GM18519 (cell line): ENCODE measurements around the gene SNX32.

ENCODE experiments used
- ATAC-seq: cut with Tn5 transposase; IDR thresholded peaks from one replicate; pipeline ENCODE4 v1.9.1; 2021; ENCODE audit warnings: mild to moderate bottlenecking, moderate library complexity; ENCODE audit not compliant: unreplicated experiment, low FRiP score

The SNX32 gene

DNA sequence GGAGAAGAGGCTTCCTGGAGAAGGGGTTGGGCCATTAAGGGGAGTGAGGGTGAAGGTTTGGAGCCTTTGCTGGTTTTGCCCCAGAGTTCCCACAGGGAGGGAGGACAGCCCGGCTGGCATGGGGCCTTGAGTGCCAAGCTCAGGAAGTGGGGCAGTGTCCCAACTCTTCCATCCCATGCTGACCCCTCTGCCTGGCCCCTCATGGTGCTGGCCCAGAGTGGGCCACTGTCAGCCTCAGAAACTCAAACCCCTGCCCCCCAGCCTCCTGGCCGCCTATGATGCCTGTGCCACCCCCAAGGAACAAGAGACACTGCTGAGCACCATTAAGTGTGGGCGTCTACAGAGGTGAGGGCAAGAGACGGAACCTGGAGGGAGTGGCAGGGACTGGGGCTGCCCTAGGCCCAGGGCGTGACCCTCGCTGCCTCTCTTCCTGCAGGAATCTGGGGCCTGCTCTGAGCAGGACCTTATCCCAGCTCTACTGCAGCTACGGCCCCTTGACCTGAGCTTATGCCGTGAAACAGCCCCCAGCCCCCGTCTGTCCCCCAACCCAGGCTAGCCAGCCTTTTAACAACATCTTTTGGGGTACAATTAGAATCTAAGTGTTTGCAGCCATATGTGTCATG lies 31.9 kb downstream of the SNX32 start:
- no peak for ATAC-seq

- no peak for ATAC-seq
Observed at GRCh38 chr11:65866509-65867283, 32.9 kb downstream of the SNX32 start.

GRCh38 chr11:65867284-65868071 lies 33.7 kb downstream of the SNX32 start:
- ATAC-seq, result no peak

DNA sequence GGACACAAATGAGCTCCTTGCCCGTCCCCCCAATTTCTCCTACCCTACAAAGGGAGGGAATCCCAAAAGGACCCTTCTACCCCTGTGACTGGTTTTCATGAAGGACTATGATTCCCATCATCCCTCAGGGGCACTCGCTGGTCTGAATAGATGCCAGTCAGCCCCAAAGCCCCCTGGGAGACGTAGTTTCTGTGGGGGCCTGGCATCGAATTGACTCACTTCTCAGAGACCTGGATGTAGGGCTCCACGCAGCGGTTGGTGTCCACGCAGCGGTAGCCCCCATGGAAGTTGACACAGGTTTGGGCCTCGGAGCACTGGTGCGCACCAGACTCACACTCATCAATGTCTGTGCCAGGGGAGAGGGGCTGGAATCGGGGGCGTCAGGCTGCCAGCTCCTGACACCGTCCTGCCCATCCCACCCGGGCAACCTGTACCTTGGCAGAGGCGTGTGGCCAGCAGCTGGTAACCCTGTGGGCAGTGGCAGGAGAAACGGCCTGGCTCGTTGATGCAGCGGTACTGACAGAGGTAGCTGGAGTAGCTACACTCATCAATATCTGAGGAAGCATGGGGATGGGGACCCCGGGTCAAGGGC lies 34.4 kb downstream of the SNX32 start:
- ATAC-seq, result no peak

GRCh38 chr11:65868907-65869306 lies 35.1 kb downstream of the SNX32 start:
- no peak for ATAC-seq

GRCh38 chr11:65869643-65870306 lies 36.0 kb downstream of the SNX32 start:
- ATAC-seq, result no peak

GRCh38 chr11:65870307-65870658 lies 36.5 kb downstream of the SNX32 start:
- ATAC-seq, result no peak

- ATAC-seq, result no peak
Observed at GRCh38 chr11:65870706-65871681, 37.2 kb downstream of the SNX32 start.

- no peak for ATAC-seq
Observed at GRCh38 chr11:65871811-65872548, 38.2 kb downstream of the SNX32 start.

DNA sequence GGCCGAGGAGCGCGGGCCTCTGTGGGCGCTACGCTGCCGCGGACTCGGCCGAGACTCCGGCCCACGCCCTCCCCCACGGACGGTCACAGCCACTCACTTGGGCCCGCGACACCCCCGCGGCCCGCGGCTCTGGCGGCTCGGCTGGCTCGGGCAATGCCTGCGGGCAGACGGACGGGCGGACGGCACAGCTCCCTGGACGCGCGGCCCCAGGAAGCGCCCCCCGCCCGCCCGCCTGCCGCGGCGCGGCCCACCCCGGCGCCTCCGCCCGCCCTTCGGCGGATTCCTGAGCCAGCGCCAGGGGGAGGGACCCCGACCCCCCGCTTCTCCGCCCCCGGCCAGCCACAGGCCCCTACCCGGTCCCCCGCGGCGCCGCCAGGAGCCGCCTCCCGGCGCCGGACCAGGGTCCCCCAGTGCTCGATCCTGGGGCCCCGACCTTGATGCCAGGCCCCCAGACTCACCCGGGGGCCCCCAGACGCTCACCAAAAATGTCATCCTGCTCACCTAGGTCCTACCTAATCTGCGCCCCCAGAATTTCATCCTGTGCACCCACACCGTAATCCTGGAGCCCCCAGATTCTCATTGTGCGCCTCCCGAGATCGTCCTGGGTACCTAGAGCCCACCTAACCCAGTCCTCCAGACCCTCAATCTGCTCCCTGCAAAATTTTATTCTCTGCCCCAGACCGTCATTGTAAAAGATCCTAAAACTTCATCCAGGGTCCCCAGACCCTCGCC lies 39.0 kb downstream of the SNX32 start, which contains the start of gene EFEMP2:
Gene EFEMP2, minus strand, starts transcription at position 215 of the 732 bp plus-strand sequence. CDS start 446 bp downstream, outside the sequence.
- no peak for ATAC-seq

GRCh38 chr11:65873318-65874156 lies 39.8 kb downstream of the SNX32 start:
- ATAC-seq, result no peak

- no peak for ATAC-seq
Observed at GRCh38 chr11:65879617-65880016, 45.9 kb downstream of the SNX32 start, which contains the start of gene CTSW. Gene CTSW, plus strand, starts transcription at chr11:65879837. Its CDS starts 18 bp downstream, at chr11:65879855.

GRCh38 chr11:65880027-65880426 lies 46.3 kb downstream of the SNX32 start:
- ATAC-seq, result no peak

- no peak for ATAC-seq
Observed at GRCh38 chr11:65880844-65881421, 47.2 kb downstream of the SNX32 start.

- no peak for ATAC-seq
Observed at GRCh38 chr11:65882120-65883057, 48.6 kb downstream of the SNX32 start.
